ENCODE results near the gene UBE2E1.

Gene UBE2E1

GRCh38 chr3:23795096-23795495, 10.7 kb upstream of the UBE2E1 start:
- no peak for DNase-seq (ENCODE audit: low read depth in 2 of 2)

- DNase-seq (ENCODE audit: low read depth in 2 of 2) = no peak
Measured at GRCh38 chr3:23796518-23796917, 9.2 kb upstream of the UBE2E1 start.

- no peak for DNase-seq (ENCODE audit: low read depth in 2 of 2)
Measured at GRCh38 chr3:23797491-23797890, 8.3 kb upstream of the UBE2E1 start.

- DNase-seq (ENCODE audit: low read depth in 2 of 2) = no peak
Measured at GRCh38 chr3:23798456-23798855, 7.3 kb upstream of the UBE2E1 start.

- no peak for DNase-seq (ENCODE audit: low read depth in 2 of 2)
Measured at GRCh38 chr3:23798876-23799275, 6.9 kb upstream of the UBE2E1 start.

- no peak for DNase-seq (ENCODE audit: low read depth in 2 of 2)
Measured at GRCh38 chr3:23800731-23801130, 5.0 kb upstream of the UBE2E1 start.

GRCh38 chr3:23804441-23805209, 1.1 kb upstream of the UBE2E1 start:
- DNase-seq (ENCODE audit: low read depth in 2 of 2) = no peak

- no peak for DNase-seq (ENCODE audit: low read depth in 2 of 2)
Measured at GRCh38 chr3:23805210-23805632, 534 bp upstream of the UBE2E1 start.

- peak in 1 of 2 donors; percentile 7 for DNase-seq (ENCODE audit: low read depth in 2 of 2)
Measured at GRCh38 chr3:23806534-23807423, 1.0 kb downstream of the UBE2E1 start.

GRCh38 chr3:23807424-23808015, 1.8 kb downstream of the UBE2E1 start:
- no peak for DNase-seq (ENCODE audit: low read depth in 2 of 2)

- no peak for DNase-seq (ENCODE audit: low read depth in 2 of 2)
Measured at GRCh38 chr3:23808525-23808924, 2.8 kb downstream of the UBE2E1 start.

- no peak for DNase-seq (ENCODE audit: low read depth in 2 of 2)
Measured at GRCh38 chr3:23809294-23809693, 3.5 kb downstream of the UBE2E1 start.

GRCh38 chr3:23809840-23810342, 4.1 kb downstream of the UBE2E1 start:
- DNase-seq (ENCODE audit: low read depth in 2 of 2) = no peak

- peak in 1 of 2 donors; percentile 20 for DNase-seq (ENCODE audit: low read depth in 2 of 2)
Measured at GRCh38 chr3:23810343-23811184, 4.8 kb downstream of the UBE2E1 start.

GRCh38 chr3:23811185-23811527, 5.4 kb downstream of the UBE2E1 start:
- no peak for DNase-seq (ENCODE audit: low read depth in 2 of 2)

- no peak for DNase-seq (ENCODE audit: low read depth in 2 of 2)
Measured at GRCh38 chr3:23811919-23812318, 6.2 kb downstream of the UBE2E1 start.

GRCh38 chr3:23815879-23816278, 10.1 kb downstream of the UBE2E1 start:
- no peak for DNase-seq (ENCODE audit: low read depth in 2 of 2)

- no peak for DNase-seq (ENCODE audit: low read depth in 2 of 2)
Measured at GRCh38 chr3:23816721-23817120, 11.0 kb downstream of the UBE2E1 start.

- DNase-seq (ENCODE audit: low read depth in 2 of 2) = no peak
Measured at GRCh38 chr3:23817508-23818223, 11.9 kb downstream of the UBE2E1 start.

- DNase-seq (ENCODE audit: low read depth in 2 of 2) = no peak
Measured at GRCh38 chr3:23819599-23820360, 14.0 kb downstream of the UBE2E1 start.

Data from activated CD4-positive, alpha-beta T cell treated with anti-CD3 and anti-CD28 coated beads for 24 hours (primary cell).